ENCODE results near the gene XRN2.
A peak's percentile ranks its signal among the peaks of the same experiment; 100 is the strongest.
"Not testable (repeated sequence)": the region's sequence is repeated elsewhere in the genome, so short reads cannot be mapped to it uniquely, and the experiment has no call there.

The XRN2 gene

DNA sequence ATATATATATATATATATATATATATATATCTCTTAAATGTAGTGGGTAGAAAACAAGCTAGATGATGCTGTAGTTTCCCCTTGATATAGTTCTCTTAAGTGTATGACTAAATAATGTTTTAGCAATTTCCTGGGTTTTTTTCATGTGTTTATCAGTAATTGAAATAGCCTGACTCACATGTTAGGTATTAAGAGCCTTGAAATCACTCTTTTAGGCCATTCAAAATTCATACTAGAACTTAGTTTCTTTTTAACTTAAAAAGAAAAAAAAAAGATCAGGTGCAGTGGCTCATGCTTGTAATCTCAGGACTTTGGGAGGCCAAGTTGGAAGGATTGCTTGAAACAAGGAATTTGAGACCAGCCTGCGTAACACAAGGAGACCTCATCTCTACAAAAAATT is 50.1 kb downstream of the XRN2 start:
- DNase-seq = no peak

DNA sequence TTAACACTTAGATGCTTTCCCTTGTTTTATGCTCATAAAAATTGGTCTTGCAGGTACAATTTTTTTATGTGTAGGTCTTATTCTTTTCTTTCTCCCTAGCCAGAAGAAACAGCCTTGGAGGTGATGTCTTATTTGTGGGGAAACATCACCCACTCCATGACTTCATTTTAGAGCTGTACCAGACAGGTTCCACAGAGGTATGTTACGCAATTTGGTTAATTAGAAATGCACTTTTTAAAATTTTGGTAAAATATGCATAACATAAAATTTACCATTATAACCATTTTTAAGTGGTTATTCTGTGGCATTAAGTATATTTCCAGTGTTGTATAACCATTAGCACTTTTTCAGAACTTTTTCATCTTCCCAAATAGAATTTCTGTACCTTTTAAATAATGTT is 52.9 kb downstream of the XRN2 start:
- DNase-seq = no peak

DNA sequence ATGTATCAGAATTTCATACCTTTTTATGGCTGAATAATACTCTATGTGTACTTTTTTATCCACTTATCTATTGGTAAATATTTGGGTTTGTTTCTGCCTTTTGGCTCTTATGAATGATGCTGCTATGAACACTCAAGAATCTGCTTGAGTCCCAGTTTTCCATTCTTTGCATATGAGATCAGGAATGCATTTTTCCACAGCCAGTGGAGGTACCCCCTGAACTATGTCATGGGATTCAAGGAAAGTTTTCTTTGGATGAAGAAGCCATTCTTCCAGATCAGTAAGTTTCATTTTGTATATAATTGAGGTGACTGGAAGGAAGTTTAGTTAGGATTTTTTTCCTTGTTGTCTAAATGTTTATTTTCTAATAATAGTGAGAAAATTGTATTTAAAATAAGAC is 53.3 kb downstream of the XRN2 start:
- no peak for DNase-seq

DNA sequence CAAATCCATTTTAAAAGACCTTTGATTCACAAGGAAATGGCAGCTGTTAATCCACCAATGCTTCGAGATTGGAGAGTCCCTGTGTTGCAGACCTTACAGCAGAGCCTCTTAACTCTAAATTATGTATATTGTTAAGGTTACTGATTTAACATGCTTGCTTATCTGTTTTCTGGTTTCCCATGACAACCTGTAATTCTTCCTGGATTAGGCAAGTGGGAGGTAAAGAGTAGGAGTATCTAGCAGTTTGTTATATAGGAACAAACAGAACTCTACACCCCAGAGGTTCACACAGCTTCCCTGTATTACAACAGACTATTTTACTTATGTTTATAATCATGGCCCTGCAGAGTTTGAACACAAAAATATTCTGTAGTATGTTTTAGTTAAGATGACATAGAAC is 54.7 kb downstream of the XRN2 start:
- no peak for DNase-seq

DNA sequence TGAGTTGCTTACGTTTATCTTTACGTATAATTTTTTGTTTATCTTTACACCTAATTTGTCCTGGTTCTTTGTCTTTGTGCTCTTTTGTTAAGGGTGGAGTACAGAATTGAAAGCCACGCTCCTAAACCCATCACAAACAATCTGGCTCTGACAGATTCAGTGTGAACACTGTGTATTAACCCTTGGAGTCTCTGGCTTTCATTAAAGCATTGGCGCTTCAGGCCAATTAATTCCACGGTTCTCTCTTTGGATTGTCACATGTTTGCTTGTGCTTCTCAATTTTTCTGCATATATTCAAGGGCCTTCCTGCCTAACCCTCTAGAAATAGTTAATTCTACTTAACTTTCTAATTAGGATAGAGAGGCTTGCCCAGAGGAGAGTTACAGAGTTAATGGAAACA is 55.6 kb downstream of the XRN2 start:
- no peak for DNase-seq

DNA sequence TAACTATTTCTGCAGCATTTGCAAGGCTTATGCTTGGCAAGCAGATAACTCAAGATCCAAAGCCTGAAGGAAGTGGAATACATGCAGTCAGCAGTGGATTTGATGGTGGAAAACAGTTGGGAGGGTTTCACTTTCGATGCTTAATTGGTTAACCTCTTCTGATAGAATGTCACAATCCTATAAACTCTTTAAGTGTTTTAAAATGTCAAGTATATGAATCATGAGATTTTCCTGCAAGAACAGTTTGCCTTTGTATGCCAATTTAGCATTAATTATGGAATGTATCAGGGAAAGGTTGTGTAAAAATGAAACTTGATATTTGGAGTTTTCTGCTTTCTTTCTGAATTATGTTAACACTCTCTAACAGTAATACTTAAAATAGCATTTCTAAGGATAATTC is 57.6 kb downstream of the XRN2 start:
- DNase-seq = no peak

DNA sequence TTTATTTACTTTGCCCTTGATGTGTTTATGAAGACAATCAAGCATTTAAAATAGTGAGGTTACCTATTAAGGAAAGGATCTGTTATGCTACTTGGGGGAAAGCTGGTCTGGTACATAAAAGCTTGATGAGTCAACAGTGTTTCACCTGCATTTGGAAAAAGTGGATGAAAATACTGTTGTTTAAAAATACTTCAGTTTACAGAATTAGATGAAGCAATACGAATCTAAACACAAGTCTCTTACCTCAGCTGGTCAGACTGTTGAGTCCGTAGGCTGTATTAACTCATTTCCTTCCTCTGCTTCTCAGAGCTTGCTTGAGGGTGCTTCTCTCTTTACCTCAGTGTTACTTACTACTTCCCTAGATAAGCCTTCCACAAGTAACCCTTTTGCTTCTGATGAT is 58.1 kb downstream of the XRN2 start:
- DNase-seq = no peak

DNA sequence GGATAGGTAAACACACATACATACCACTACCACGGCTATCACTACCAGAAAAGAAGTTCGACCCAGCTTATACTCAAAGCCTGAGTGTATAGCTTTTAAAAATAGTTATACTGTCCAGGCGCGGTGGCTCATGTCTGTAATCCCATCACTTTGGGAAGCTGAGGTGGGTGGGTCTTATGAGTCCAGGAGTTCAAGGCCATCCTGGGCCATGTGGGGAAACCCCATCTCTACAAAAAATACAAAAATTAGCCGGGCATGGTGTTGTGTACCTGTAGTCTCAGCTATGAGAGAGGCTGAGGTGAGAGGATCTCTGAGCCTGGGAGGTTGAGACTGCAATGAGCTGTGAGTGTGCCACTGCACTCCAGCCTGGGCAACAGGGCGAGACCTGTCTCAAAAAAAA is 61.3 kb downstream of the XRN2 start:
- no peak for DNase-seq

DNA sequence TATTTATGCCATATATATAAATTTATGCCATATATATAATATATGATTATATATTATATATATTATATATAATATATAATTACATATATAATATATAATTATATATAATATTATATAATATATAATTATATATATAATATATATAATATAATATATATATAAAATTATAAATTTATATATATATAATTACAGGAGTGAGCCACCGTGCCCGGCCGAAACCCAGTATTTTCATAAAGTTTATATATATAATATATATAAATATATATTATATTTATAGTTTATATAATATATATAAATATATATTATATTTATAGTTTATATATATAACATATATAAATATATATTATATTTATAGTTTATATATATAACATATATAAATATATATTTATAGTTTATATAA is 62.6 kb downstream of the XRN2 start:
- no peak for DNase-seq

DNA sequence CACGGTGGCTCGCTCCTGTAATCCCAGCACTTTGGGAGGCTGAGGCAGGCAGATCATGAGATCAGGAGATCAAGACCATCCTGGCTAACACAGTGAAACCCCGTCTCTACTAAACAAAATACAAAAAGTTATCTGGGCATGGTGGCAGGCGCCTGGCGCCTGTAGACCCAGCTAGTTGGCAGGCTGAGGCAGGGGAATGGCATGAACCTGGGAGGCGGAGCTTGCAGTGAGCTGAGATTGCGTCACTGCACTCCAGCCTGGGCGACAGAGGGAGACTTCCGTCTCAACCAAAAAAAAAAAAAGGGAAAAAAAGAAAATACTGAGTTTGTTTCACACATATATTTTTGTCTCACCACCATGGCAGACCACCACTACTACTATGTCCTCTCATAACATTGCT is 63.1 kb downstream of the XRN2 start:
- not testable (repeated sequence) for DNase-seq

DNA sequence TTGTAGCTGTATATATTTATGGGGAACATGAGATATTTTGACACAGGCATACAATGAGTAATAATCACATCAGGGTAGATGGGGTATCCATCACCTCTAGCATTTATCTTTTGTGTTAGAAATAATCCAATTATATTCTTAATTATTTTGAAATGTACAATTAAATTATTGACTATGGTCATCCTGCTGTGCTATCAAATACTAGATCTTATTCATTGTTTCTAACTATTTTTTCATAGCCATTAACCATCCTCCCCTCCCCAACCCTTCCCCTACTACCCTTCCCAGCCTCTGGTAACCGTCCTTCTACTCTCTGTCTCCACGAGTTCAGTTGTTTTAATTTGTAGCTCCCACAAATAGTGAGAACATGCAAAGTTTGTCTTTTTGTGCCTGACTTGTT is 65.7 kb downstream of the XRN2 start:
- DNase-seq = no peak

DNA sequence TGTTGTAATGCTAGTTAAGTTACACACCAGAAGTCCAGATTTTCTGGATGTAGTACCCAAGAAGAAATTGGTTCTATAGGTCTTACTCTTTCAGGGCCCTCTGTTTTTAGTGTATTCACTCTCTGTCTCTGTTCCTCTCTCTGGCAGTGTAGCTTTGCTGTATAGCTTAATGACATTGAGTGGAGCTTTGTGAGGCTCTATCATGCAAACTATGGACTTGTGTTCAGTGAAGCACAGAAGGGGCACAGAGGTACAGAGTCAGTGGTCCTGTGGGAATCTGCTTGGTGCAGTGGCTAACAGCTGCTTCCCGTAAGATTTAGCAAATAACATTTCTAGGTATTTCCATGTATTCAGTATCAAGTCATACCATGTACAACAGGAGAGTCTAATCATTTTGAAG is 68.1 kb downstream of the XRN2 start:
- no peak for DNase-seq

DNA sequence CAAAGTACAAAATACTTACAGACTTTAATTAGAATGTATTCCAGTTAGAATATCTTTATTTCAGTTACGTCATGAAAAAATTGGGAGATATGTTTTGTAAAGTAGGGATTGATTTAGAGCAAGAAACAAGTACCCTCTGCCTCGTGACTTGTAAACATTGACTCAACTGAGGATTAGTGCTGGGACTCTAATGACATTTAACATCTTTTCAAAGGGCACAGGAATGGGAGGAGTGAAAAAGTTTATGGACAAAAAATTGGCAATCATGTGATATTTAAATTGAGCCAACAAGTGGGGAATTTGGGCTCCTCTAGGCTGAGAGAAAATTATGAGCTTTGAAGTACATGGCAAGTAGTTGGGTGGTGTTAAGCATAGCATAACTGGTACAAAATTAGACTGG is 68.9 kb downstream of the XRN2 start:
- no peak for DNase-seq

DNA sequence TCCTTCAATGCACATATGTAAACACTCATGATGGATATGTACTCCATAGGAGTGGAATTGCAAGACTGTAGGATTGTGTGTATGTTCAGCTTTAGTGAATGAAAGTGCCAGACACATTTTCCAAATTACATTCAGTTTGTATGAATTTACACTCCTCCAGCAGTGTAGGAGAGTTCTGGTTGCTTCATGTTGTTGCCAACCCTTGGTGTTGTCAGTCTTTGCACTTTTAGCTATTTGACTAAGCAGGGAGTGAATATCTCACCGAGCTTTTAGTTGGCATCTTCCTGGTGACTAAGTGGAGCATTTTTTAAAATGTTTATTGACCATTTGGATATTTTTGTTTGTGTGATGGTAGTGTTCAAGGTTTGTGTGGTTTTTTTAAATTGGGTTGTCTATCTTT is 70.3 kb downstream of the XRN2 start:
- DNase-seq = no peak

DNA sequence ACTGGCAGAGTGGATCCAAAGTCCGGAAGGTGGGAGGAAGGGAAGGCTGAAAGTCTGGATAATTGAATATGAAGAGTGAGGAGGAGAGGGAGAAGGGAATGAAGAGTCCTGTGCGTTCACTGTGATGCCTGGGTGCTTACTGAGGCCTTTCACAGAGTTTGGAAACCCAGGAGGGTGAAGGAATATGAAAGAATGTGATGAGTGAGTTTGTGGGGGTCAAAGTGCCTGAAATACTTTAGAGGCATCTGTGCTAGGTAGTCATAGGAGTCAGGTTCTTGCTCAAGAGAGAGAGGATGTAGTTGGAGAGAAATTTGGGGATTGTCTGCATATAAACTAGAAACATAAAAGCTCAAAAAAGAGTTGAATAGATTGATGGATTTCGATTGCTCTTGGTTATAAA is 73.5 kb downstream of the XRN2 start:
- DNase-seq = no peak

DNA sequence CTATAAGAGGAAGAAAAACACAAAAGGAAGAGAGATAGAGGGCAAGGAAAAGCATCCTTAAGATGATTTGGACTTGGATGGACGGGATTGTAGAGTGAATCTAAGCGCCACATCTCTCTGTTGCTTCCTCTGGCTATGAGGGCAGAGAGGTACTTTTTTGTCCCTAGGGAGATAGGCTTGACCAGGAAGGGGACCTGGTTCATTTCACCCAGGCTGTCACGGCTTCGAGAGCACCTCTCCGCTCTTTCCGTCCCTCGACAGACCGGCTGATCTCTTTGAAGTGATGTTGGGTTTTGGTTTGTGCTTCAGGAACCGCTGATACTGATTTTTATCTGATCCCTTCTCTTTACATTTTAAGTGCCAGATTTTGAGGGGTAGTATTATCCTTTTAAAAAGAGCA is 74.6 kb downstream of the XRN2 start:
- no peak for DNase-seq

DNA sequence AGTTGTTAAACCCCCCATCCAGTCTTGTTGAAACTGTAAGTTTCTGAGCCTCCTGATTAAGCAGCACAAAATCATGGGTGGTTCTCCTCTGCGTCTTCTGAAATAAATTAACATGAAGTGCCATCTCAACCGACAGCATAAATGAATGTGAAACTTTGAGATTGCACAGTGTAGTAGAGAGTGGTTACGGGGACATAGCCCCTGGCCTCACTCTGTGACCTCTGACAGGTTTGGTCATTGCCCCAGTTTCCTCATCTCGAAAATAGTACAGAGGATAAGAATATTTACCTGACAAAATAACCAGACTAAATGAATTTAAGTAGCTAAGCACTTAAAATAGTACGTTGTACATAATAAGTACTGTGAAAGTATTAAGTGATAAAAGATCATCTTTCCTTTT is 75.1 kb downstream of the XRN2 start:
- no peak for DNase-seq

DNA sequence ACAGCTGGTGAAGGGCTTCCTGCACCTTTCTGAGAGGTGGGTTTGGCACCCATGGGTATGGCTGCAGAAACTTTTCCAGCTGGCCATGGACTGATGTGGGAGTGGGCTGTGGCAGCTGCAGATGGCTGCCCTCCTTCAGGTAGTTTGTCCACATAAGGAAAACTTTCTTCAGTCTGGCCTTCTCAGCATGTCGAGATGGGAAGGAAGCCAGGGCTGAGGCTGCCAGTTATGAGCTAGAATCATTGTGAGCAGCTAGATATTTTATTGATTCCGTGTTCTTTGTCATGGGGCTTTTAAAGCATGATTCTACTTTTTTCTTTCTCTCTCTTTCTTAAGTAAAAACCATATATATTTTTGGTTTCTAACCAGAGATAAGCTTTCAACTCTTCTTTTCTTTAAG is 77.6 kb downstream of the XRN2 start:
- no peak for DNase-seq

DNA sequence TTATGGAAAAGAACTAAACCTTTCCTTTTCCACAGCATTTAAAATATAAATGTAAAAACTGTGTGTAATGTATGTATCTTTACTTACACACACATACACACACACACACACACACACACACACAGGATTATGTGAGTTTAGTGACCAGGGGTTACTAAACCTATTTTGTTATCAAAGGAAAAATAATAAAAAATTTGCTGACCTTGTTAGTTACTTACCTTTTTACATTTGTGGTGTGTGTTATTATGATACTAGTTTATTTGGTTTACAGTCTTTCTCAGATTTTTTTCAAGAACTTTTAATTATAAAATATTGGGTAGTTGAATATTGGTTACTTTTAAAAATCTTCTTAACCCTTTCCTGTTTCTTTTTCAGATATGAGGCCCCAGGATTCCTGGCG is 78.5 kb downstream of the XRN2 start:
- DNase-seq = no peak

DNA sequence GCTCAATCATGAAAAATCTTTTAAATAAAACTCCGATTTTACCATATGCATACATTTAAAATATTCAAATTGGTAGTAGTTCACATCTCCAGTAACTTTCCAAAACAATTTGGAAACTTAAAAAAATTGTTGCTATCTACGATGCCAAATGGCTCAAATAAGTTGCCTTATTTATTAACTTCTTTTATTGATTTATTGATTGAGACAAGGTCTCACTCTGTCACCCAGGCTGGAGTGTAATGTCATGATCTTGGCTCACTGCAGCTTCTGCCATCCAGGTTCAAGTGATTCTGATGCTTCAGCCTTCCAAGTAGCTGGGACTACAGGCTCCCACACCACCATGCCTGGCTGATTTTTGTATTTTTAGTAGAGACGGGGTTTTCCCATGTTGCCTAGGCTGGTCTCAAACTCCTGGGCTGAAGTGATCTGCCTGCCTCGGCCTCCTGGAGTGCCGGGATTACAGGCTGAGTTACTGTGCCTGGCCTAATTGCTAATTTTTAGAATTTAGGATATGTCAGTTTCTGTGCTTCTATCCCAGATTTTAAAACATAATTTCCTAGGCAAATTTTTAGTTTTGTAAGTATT is 81.3 kb downstream of the XRN2 start:
- no peak for DNase-seq

DNA sequence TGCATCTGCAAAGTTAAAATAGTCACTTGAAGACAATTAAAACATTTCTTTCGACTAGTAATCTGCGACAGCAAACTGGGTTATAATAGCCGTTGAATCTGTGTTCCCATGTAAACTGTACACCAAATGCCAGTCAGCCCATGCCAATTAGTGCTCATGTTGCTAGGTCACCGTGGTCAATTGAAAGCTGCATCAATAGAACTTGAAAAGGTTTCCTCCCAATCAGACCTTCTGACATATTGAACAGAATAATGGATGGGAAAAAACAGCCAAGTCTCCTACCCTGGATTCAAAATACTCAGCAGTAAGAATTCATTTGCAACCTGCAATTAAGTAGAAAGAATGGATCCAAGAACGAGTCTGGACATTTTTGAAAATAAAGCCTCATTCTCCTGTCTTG is 83.0 kb downstream of the XRN2 start:
- DNase-seq = no peak

DNA sequence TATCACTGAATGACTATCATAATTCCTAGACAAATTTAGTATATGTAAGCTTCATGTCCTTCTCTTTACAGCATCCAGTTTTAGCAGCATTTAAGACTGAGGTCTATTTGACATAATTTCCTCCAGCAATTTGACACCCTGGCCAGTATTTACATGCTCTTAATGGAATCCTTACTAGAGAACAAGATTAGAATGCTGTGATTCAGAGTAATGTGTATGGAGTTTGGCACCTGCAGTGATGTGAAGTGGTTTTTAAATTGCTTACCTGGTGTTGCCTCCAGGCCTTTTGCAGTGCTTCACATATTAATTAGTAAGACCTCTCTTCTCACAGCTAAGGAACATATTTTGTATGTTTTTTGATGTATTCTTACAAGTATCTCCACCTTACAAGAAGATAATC is 84.4 kb downstream of the XRN2 start:
- DNase-seq = peak; percentile 86

DNA sequence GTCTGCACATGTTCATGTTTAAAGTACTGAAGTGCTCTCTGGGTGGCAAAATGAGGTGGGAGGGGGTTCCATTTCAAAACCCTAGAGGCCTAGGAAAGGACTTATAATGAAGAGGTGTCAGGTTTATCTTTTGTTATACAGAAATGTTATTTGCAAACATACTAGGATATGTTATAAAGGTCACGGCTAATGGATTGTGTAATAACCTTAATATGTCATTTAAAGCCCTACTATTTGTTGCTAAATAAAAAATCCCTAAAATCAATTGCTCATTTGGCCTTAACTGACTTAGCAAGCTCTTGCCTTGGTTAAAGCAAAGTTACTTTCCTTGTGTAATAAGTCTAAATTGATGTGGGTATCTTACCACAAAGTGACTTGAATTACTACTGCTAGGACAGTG is 85.4 kb downstream of the XRN2 start:
- no peak for DNase-seq

DNA sequence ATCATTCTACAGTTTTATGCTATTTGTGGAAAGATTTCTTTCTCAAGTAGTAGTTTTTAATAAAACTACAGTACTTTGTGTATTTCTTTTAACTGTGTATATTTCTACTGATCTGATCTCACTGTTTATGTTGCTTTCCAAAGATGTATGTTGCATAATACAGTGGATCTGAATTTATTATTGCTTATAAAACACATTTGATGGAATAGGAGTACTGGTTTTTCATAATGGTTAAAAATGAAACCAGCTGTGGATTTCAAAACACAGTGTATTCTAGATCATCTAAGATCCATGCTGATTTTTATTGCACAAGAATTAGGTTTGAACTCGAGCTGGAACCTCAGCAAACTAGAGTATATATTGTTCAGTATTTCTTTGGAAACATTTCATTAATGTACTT is 86.2 kb downstream of the XRN2 start:
- DNase-seq = no peak

DNA sequence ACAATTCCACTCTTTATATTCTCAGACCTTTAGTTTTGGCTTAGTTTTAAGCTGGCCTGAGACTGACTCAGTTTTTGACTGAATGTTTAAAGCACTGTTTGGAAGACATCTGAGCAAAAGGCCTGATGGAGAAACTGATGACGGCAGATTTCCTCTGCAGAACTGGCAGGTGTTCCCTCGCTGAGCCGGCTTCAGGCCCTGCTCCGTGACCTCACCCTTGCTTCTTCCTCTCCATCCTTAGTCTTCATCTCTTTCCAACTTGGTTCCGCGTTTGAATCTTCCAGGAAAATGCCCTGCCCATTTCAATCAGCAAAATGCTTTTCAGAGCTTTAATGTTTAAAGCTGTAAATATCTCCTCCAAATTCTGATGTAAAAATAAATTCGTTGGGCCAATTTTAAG is 87.6 kb downstream of the XRN2 start:
- no peak for DNase-seq

All from NCI-H1417 treated with DMSO at 0.1 percent for 48 hours (cell line).